ENCODE results near the gene BRPF3.

- TF ChIP-seq, protein P1, sequence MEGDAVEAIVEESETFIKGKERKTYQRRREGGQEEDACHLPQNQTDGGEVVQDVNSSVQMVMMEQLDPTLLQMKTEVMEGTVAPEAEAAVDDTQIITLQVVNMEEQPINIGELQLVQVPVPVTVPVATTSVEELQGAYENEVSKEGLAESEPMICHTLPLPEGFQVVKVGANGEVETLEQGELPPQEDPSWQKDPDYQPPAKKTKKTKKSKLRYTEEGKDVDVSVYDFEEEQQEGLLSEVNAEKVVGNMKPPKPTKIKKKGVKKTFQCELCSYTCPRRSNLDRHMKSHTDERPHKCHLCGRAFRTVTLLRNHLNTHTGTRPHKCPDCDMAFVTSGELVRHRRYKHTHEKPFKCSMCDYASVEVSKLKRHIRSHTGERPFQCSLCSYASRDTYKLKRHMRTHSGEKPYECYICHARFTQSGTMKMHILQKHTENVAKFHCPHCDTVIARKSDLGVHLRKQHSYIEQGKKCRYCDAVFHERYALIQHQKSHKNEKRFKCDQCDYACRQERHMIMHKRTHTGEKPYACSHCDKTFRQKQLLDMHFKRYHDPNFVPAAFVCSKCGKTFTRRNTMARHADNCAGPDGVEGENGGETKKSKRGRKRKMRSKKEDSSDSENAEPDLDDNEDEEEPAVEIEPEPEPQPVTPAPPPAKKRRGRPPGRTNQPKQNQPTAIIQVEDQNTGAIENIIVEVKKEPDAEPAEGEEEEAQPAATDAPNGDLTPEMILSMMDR (IDR thresholded peaks at IDR 0.05) = no peak
- TF ChIP-seq POLR2A (IDR thresholded peaks at IDR 0.05) = no peak
These were observed 45.2 kb downstream of the BRPF3 start for GRCh38 chr6:36241728-36242127.
